Panc1 (cell line): ENCODE data around the gene FUCA2. TPM values are rescaled to one million over a fixed set of nuclear protein-coding genes. Genes with fewer than 3 reads are reported as not detected.

Source experiments
- ATAC-seq: fragments of 200-7000 bp; cut with Tn5 transposase; 2 replicates; pipeline ENCODE4 v1.9.1; 2020; ENCODE audit warnings: mild to moderate bottlenecking, moderate library complexity
- BruUV-seq: library from RNA; stranded (reverse); fragments of 400-500 nt; replicated peaks from 2 replicates; lab custom pipeline; 2021; lab: Mats Ljungman, UMichigan
- CTCF ChIA-PET: fragments of 300-600 bp; sonication (Branson Sonifier 250); formaldehyde crosslinking; loops from one replicate; lab custom pipeline; 2022; ENCODE audit warnings: antibody characterized with exemption; lab: Charles Lee
- POLR2A ChIA-PET: fragments of 300-600 bp; sonication (Branson Sonifier 250); formaldehyde crosslinking; loops from one replicate; lab custom pipeline; 2022; ENCODE audit warnings: antibody characterized with exemption; lab: Charles Lee
- DNase-seq: peaks from one replicate; pipeline ENCODE4 v3.0.0-alpha.2; 2010; ENCODE audit warnings: low read depth, low spot score
- H3K27ac ChIP-seq: 2 replicates; pipeline ENCODE4 v1.5.1; 2011; ENCODE audit warnings: mild to moderate bottlenecking, low read length, inconsistent platforms
- H3K27me3 ChIP-seq: fragments of 200-500 bp; sonication (Bioruptor generic); 2 replicates; pipeline ENCODE4 v1.6.0; 2014; ENCODE audit warnings: low read length, inconsistent platforms; ENCODE audit not compliant: control insufficient read depth, insufficient read depth
- H3K36me3 ChIP-seq: fragments of 200-500 bp; sonication (Bioruptor generic); 2 replicates; pipeline ENCODE4 v1.5.1; 2014; ENCODE audit warnings: inconsistent platforms, mild to moderate bottlenecking, low read length, moderate library complexity; ENCODE audit not compliant: control insufficient read depth, insufficient read depth
- H3K4me1 ChIP-seq: 2 replicates; pipeline ENCODE4 v1.5.1; 2011; ENCODE audit warnings: inconsistent platforms, mild to moderate bottlenecking, low read length, moderate library complexity; ENCODE audit not compliant: control insufficient read depth, insufficient read depth
- H3K4me3 ChIP-seq, 2 experiments: 2 replicates each; pipeline ENCODE4 v1.5.1; 2011 to 2012; ENCODE audit warnings: low read depth in 2 of 2, low read length in 2 of 2, mild to moderate bottlenecking in 2 of 2, inconsistent platforms in 1 of 2, moderate library complexity in 1 of 2
- H3K9me3 ChIP-seq: fragments of 200-500 bp; sonication (Bioruptor generic); 2 replicates; pipeline ENCODE4 v1.5.1; 2014; ENCODE audit warnings: low read depth, mild to moderate bottlenecking, inconsistent platforms, low read length, moderate library complexity; ENCODE audit not compliant: control insufficient read depth, insufficient read depth
- CTCF ChIP-seq: fragments of 450-650 bp; IDR thresholded peaks from 2 replicates; pipeline ENCODE4 v1.5.1; 2017; ENCODE audit warnings: mild to moderate bottlenecking
- POLR2AphosphoS5 ChIP-seq: IDR thresholded peaks from 2 replicates; pipeline ENCODE4 v1.6.1; 2012; ENCODE audit warnings: mild to moderate bottlenecking, low read depth, low read length, moderate library complexity
- SIN3A ChIP-seq: IDR thresholded peaks from 2 replicates; pipeline ENCODE4 v1.6.1; 2012; ENCODE audit warnings: low read depth, mild to moderate bottlenecking, low read length, moderate library complexity, borderline replicate concordance; ENCODE audit not compliant: insufficient read depth
- TCF7L2 ChIP-seq: IDR thresholded peaks from 2 replicates; pipeline ENCODE4 v1.6.1; 2011; ENCODE audit warnings: mild to moderate bottlenecking, low read depth, low read length, inconsistent platforms
- in situ Hi-C: cut with HindIII; loops from 2 replicates; pipeline ENCODE4 v1.10.0; 2016; ENCODE audit warnings: low sequenced_read_pairs, low pct_unique_long_range_greater_than_20kb
- intact Hi-C: fragments of 100-400 bp; cut with micrococcal nuclease; formaldehyde crosslinking; loops from one replicate; pipeline ENCODE4 v1.10.0; 2022; ENCODE audit not compliant: unreplicated experiment
- total RNA-seq: library from RNA; stranded (reverse); gene quantifications from one replicate; pipeline ENCODE4 v1.2.1, GENCODE V29; 2021; ENCODE audit not compliant: unreplicated experiment
- TF ChIP-seq, protein P1 (sequence below), 2 experiments: IDR thresholded peaks; 2 replicates each; pipeline ENCODE4 v1.6.1; 2011 to 2012; ENCODE audit warnings: low read depth in 2 of 2, control low read depth in 1 of 2, low read length in 1 of 2, mild to moderate bottlenecking in 1 of 2, moderate library complexity in 1 of 2; ENCODE audit not compliant: insufficient read depth in 1 of 2

The FUCA2 gene
- total RNA-seq, 1 experiment from 2014 or later, result 68.1 TPM

DNA sequence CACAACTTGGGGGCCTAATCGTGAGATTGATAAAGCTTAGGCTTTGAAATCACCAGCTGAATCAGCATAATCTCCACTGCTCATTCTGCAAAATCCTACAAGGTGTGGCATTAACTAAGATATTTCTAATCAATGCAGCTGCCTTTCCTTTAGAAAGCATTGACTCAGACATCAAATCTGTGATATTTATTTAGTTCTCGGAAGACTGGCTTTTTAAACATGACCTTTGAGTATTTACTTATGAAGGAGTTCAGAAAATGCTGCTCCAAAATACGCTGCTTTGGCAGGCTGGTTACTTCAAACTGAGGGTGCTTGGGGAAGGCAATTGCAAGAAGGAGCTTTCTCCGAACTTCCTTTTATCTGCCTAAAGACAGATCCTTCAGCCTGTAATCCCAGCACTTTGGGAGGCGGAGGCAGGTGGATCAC, 23.7 kb upstream of the FUCA2 start:
- CTCF ChIA-PET, result no interaction called here
- TF ChIP-seq TCF7L2 (no peak), CTCF (no peak), SIN3A (no peak), POLR2AphosphoS5 (no peak)
- TF ChIP-seq, protein P1, sequence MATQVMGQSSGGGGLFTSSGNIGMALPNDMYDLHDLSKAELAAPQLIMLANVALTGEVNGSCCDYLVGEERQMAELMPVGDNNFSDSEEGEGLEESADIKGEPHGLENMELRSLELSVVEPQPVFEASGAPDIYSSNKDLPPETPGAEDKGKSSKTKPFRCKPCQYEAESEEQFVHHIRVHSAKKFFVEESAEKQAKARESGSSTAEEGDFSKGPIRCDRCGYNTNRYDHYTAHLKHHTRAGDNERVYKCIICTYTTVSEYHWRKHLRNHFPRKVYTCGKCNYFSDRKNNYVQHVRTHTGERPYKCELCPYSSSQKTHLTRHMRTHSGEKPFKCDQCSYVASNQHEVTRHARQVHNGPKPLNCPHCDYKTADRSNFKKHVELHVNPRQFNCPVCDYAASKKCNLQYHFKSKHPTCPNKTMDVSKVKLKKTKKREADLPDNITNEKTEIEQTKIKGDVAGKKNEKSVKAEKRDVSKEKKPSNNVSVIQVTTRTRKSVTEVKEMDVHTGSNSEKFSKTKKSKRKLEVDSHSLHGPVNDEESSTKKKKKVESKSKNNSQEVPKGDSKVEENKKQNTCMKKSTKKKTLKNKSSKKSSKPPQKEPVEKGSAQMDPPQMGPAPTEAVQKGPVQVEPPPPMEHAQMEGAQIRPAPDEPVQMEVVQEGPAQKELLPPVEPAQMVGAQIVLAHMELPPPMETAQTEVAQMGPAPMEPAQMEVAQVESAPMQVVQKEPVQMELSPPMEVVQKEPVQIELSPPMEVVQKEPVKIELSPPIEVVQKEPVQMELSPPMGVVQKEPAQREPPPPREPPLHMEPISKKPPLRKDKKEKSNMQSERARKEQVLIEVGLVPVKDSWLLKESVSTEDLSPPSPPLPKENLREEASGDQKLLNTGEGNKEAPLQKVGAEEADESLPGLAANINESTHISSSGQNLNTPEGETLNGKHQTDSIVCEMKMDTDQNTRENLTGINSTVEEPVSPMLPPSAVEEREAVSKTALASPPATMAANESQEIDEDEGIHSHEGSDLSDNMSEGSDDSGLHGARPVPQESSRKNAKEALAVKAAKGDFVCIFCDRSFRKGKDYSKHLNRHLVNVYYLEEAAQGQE (IDR thresholded peaks at IDR 0.05; ENCODE audit: insufficient read depth in 1 of 2, low read depth in 2 of 2, low read length in 1 of 2), result no peak
- no peak overlapping the region for H3K27ac ChIP-seq
- H3K36me3 ChIP-seq, result no peaks in the 10 kb centered on the region
- BruUV-seq, result TSS peak; percentile 57
- in situ Hi-C loops, result no loop called here
- DNase-seq, result no peak
- intact Hi-C loops, result no loop called here
- POLR2A ChIA-PET, result no interaction called here
- H3K4me3 ChIP-seq, result no peak overlapping the region
- ATAC-seq, result no peak
- peaks cover 11% of the 10 kb centered on the region; the same call in 1 of the 2 replicates for H3K4me1 ChIP-seq
- H3K9me3 ChIP-seq, result no peaks in the 10 kb centered on the region
- H3K27me3 ChIP-seq, result no peaks in the 10 kb centered on the region; the same call in 1 of the 2 replicates

DNA sequence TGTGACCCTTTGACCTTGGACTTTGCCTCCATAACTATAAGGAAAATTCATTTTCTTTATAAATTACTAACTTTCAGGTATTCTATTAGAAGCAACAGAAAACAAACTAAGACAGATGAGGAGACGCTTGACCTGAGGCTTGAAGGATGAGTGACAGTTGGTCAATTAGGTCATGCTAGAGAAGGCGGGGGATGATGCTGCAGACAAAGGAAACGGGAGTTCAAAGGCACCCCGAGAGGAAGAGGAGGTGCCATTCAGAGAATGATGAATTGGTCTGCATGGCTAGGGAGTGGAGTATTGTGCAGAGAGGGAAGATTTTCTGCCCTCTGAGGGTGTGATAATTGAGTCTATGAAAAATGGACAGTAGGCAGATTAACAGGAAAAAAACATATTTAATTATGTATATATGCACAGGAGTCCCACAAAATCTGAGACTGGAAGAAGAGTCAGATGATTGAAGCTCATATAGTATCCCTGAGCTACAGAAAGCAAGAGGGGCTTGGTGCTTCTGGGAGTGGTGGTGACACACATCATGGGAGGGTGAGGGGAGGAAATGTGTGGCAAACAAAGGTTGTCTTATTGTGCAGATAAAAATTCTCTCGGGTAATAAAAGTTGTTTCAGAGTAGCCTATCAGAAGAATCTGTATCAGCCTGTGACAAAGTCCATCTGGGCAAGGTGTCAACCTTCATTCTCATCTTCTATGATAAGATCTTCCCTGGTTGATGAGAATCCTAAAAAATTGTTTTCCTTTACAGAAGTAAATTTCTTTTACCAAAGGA, 20.4 kb upstream of the FUCA2 start:
- ATAC-seq (no peak), DNase-seq (no peak)
- Histone ChIP-seq H3K9me3 (no peaks in the 10 kb centered on the region), H3K4me3 (no peak overlapping the region), H3K27me3 (no peaks in the 10 kb centered on the region; the same call in 1 of the 2 replicates), H3K36me3 (no peaks in the 10 kb centered on the region), H3K27ac (no peak overlapping the region), H3K4me1 (peaks cover 5% of the 10 kb centered on the region; the same call in 1 of the 2 replicates)
- POLR2A ChIA-PET, result no interaction called here
- CTCF ChIA-PET, result no interaction called here
- TF ChIP-seq, protein P1 (IDR thresholded peaks at IDR 0.05; ENCODE audit: insufficient read depth in 1 of 2, low read depth in 2 of 2, low read length in 1 of 2), result no peak
- TF ChIP-seq CTCF, result no peak
- TF ChIP-seq POLR2AphosphoS5, result no peak
- no peak for TF ChIP-seq SIN3A
- TF ChIP-seq TCF7L2, result no peak
- in situ Hi-C loops (no loop called here), intact Hi-C loops (no loop called here)
- BruUV-seq, result no TSS peak
